ENCODE measurements around the gene MB. TPM values are rescaled to one million over a fixed set of nuclear protein-coding genes. Genes with fewer than 3 reads are reported as not detected.

The MB gene
- total RNA-seq, 1 experiment from 2014 or later, result 0.94 TPM

DNA sequence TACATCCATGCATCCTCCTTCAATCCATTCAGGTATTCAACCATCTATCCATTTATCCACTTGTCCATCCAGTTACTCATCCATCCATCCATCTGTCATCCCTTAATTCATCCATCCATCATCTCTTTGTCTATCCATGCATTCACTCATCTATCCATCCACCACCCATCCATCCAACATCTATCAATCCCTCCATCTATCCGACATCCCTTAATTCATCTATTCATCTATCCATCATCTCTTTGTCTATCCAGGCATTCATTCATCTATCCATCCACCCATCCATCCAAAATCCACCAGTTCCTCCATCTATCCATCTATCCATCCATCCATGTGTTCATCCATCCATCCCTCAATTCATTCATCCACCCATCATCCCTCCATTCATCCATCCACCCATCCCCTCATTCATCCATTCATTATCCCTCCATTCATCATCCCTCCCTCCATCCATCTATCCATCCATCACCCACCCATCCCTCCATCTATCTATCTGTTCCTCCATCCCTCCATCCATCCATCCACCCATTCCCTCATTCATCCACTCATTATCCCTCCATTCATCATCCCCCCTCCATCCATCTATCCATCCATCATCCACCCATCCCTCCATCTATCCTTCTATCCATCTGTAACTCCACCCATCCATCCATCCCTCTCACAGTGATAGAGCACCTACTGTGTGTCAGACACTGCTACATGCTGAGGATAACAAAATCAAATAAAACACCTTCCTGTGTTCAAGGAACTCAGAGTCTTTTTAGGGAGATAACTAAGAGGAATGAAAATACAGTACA is 1.5 kb upstream of the MB start:
- no peak for DNase-seq (ENCODE audit: low read depth)

DNA sequence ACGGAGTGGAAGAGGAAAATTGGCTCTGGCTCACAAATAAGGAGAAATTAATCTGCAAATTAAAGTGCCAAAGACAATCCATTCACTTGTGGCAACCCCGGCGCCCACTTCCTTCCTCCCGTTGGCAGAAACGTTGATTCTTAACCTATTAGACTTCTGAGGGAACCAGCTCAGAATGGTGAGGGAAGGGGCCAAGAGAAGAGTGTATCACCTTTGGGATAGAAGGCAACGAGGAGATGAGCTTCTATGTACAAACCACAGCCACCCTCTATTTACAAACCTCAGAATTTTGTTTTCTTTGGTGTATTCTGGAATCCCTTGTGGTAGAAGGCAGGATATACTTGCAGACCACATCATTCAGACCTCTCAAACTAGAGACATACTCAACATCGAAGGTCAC is 1.1 kb downstream of the MB start:
- no peak for DNase-seq (ENCODE audit: low read depth)

- no peak for DNase-seq (ENCODE audit: low read depth)
Measured at GRCh38 chr22:35615156-35615555, 2.0 kb downstream of the MB start.

- DNase-seq (ENCODE audit: low read depth), result no peak
Measured at GRCh38 chr22:35614404-35614803, 2.7 kb downstream of the MB start.

- DNase-seq (ENCODE audit: low read depth), result no peak
Measured at GRCh38 chr22:35612903-35613302, 4.2 kb downstream of the MB start.

GRCh38 chr22:35611891-35612576 is 5.1 kb downstream of the MB start:
- DNase-seq (ENCODE audit: low read depth), result no peak

DNA sequence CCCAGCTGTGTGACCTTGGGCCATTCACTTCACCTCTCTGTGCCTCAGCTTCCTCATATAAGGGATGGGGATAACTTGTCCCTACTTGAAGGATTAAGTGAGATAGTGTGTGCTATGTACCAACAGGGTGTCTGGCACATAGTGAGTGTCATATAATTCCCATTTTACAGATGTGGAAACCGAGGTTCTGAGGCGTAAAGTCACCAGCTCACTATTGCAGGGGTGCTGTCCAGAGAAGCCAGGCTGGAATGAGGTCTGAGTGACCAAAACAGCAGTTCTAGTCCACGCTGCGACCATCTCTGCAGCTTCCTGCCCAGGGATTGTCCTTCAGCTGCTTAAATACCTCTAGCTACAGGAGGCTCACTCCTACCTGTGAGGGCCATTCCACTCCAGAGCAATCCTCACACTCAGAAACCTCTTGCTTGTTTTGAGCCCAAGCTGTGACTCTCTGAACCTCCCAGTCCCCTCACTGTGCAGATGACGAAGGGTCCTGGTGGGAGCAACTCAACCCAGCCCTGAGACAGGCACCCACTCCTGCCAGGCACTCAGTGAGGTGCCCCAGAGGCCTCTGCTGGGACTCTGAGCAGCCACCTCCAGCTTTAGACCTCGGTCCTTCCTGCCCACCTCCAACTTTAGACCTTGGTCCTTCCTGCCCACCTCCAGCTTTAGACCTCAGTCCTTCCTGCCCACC is 5.8 kb downstream of the MB start:
- no peak for DNase-seq (ENCODE audit: low read depth)

- DNase-seq (ENCODE audit: low read depth), result no peak
Measured at GRCh38 chr22:35610741-35611140, 6.4 kb downstream of the MB start.

DNA sequence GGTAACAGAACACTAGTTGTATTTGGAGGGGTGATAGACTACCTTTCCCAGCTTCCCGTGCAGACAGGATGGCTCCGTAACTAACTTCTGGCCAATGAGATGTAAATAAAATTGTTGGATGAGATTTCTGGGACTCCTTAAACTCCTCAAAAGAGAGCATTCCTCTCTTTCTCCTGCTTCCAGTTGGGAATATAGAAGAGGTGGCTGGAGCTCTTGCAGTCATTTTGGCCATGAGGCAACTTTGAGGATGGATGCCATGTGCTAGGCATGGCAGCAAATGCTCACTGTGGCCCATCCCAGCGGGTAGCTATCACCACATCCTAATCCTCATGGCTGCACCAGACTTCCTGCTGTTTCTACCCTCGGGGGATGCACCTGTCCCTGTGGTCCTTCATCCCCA is 7.4 kb downstream of the MB start:
- no peak for DNase-seq (ENCODE audit: low read depth)

GRCh38 chr22:35609261-35609660 is 7.9 kb downstream of the MB start:
- DNase-seq (ENCODE audit: low read depth), result no peak

DNA sequence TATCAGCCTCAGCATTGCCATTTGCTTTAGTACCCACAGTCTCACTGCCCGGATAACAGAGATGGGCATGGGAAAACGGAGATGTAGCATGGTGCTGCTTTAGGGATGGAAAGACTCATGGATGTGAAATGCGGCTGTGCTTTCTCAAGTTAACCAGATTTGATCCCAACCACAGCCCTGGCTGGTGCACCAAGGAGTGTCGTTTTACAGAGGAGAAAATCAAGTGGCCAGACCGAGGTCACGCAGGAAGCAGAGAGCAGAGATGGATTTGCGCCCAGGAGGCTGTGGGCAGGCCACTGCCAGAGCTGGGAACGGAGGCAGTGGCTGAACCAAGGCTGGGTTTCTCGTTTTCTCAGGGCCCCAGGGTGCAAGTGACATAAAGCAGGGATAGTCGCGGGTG is 9.0 kb downstream of the MB start:
- peak; percentile 70 for DNase-seq (ENCODE audit: low read depth)

GRCh38 chr22:35606916-35607315 is 10.2 kb downstream of the MB start:
- DNase-seq (ENCODE audit: low read depth), result no peak

DNA sequence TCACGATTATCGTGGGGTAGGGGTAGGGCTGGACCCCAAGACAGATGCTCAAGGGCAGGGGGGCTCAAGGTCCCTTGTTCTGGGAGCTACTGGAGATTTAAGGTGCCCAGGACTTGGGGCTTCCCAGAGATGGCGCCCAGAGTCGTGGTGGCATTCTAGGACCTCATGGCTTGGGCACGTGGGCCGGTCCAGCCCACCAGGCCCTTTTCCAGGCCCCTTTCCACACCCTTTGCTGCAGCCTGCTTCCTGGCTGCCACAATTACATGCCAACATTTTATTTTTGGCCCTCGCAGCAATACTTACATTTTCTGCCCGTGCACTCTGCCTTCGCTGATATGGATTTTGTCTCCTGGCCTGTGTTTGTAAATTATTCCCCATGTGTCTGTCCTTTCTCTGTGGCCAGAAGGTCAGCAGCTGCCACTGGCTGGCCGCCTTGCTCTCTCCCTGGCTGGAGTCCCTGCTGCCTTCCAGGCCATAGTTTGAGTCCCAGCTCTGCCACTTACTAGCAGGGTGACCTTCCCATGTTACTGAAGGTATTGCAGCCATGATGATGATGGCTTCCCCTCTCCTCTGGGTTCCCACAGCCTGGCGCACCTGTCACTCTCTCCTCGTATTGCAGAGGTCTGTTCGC is 11.2 kb downstream of the MB start:
- DNase-seq (ENCODE audit: low read depth), result no peak

DNA sequence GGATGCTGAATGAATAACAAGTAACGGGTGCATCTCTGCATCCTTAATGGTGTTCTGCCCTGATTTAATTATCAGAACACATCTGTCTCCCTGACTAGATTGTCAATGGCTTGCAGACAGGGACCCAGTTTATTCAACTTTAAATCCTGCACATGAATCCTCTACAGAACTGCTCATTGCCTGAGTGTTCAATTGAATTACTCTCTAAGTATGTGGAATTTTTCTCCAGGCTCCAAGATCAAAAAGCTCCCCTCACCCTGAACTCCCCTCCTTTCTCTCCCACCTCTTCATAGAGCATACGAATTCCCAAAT is 11.8 kb downstream of the MB start:
- no peak for DNase-seq (ENCODE audit: low read depth)

- peak; percentile 71 for DNase-seq (ENCODE audit: low read depth)
Measured at GRCh38 chr22:35604621-35605368, 12.3 kb downstream of the MB start.

DNA sequence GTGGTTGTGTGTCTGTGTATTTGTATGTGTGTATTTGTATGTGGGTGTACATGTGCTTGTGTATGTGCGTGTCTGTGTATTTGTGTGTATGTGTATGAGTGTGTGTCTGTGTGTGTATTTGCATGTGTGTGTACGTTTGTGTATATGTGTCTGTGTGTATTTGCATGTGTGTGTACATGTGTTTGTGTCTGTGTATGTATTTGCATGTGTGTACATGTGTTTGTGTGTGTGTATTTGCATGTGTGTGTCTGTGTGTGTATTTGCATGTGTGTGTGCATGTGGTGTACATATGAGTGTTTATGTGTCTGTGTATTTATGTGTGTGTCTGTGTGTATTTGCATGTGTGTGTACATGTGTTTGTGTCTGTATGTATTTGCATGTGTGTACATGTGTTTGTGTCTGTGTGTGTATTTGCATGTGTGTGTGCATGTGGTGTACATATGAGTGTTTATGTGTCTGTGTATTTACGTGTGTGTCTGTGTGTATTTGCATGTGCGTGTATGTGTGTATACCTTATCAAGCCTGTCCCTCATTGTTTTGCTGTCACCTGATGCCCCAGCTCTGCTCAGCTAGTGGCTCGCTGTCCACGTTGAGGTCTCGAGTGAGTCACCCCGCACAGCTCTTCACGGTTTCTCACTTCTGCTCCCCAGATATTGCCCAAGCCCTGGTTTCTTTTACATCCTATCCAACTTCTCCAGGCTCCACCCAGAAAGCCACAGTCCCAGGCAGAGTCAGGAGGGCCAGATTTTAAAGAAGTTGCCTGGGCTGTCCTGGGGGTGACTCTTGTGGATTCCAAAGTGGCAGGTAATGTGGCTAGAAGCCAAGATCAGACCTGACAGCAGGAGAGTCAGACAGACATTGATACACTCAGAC is 15.2 kb downstream of the MB start:
- DNase-seq (ENCODE audit: low read depth), result peak; percentile 90

- DNase-seq (ENCODE audit: low read depth), result no peak
Measured at GRCh38 chr22:35601013-35601580, 16.0 kb downstream of the MB start.

DNA sequence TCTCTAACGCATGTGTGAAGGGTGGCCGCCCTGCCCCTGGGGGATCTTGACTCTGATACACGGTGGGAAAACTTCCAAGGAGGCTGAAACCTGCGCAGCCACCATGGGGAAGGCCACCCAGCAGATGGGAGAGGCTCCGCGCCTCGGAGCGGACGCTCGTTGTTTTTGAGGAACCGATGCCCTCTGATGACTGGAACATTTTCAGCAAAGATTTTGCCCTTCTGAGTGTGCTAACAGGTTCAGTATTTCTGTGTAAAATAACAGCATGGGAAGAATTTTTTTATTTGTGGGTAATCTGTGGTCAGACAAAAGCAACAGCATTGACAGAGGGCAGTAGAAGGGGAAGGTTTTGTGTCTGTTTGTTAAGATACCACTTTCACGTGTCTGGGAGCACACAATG is 16.7 kb downstream of the MB start:
- no peak for DNase-seq (ENCODE audit: low read depth)

- DNase-seq (ENCODE audit: low read depth), result no peak
Measured at GRCh38 chr22:35599364-35599763, 17.8 kb downstream of the MB start.

DNA sequence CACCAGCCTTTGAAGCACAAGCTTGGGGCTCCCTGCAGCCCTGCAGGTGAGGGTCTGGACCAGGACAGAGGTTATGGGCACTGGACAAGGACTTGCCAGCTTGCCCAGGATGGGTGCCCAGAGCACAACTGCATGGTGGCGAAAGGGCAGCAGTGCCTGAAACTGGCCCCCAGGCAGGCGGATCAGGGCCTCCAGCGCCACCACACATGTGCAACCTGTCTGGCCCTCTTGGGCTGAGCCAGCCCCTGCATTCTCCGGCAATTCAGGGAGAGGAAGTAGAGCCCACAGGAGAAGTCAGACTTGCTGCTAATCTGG is 18.8 kb downstream of the MB start:
- DNase-seq (ENCODE audit: low read depth), result no peak
